Measurements from ENCODE around the gene LYRM1. TPM values are rescaled to one million over a fixed set of nuclear protein-coding genes. Genes with fewer than 3 reads are reported as not detected.

Gene LYRM1
- total RNA-seq, 2 donors from 2014 or later: 13.1 to 16.8 TPM

DNA sequence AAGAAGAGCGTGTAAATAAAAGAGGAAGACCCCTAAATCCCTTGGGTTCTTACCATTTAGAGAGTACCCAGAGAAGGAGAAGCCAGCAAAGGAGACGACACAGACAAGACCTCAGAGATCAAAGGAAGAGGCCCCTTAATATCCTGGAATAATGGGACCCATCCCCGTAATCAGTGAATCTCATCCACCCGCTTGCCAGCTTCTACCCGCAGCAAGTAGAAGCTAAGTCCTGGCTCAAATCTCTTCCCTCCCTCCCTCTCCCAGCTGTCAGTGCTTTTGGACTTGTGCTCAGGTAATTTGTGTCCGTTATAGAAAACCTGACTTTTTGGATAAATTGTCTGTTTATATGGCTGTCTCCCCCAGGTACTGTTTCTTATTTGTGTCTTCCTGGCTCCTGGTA lies 1.9 kb downstream of the LYRM1 start:
- H3K4me3 ChIP-seq (ENCODE audit: low read length): peak overlapping the region; percentile 86
- peaks cover 34% of the 10 kb centered on the region for H3K4me1 Mint-ChIP-seq

DNA sequence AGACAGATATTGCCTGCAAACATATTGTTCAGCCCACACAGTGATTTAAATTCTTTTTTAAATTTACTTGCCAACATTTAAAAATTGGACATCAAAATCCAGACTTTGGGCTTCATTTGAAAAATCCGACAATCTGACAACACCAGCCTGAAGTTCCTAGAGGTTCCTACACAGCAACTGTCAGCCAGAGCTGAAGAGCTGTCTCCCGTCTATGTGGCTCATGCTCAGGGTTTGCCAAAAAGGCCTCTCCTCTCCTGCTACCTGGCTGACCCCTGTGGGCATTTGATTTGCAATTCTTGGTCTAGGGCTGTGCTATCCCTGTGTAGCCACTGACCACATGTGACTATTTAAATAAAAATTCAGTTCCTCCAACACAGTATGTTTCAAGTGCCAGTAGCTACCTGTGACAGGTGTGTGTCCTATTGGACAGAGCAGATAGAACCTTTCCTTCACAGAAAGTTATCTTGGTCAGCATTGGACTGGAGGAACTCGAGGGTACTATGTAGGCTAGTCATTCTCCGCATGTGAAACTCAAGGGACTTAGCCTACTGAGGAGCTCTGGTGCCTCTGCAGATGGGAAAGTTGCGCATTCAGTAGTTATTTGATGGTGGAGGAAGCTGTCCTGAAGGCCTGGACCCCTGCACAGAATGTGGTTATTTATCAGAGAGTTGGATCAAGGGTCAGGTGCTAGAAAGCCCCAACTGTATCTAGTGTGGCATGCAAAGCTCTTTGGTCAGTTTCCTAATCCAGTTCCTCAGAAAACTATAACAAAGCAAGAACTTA lies 2.7 kb downstream of the LYRM1 start:
- H3K4me1 ChIP-seq (ENCODE audit: control insufficient read depth, insufficient read depth, low read length): peaks cover 3% of the 10 kb centered on the region
- no peak for TF ChIP-seq CTCF (conservative IDR thresholded peaks at IDR 0.05)
- Mint-ChIP-seq H3K27me3 (ENCODE audit: insufficient read depth) (no peaks in the 10 kb centered on the region), H3K27ac (no peak overlapping the region), H3K4me3 (no peak overlapping the region), H3K36me3 (ENCODE audit: low read depth) (peaks cover 3% of the 10 kb centered on the region), H3K9me3 (no peaks in the 10 kb centered on the region), H3K4me1 (peaks cover 26% of the 10 kb centered on the region)
- no peak overlapping the region for H3K9ac ChIP-seq (ENCODE audit: extremely low read depth, low read length, poor library complexity, severe bottlenecking)
- no peak overlapping the region for H3K27ac ChIP-seq (ENCODE audit: low read depth, low read length)
- H3K36me3 ChIP-seq (ENCODE audit: control insufficient read depth, insufficient read depth, low read length): no peaks in the 10 kb centered on the region
- DNase-seq: no peak
- 94 to 95% methylated on average over 5 of the region's 5 CpGs for WGBS, 2 experiments (ENCODE audit: insufficient coverage in 1 of 2, insufficient read length in 1 of 2)
- no peak overlapping the region for H3K4me3 ChIP-seq (ENCODE audit: low read length)
- no peaks in the 10 kb centered on the region for H3K9me3 ChIP-seq (ENCODE audit: control insufficient read depth, low read length)
- no peaks in the 10 kb centered on the region for H3K27me3 ChIP-seq (ENCODE audit: control insufficient read depth, insufficient read depth, low read length, poor library complexity, severe bottlenecking)

More for the DNA sequence above, 1.9 kb downstream of the LYRM1 start:
- Mint-ChIP-seq H3K4me3 (peak overlapping the region; percentile 78), H3K27ac (no peak overlapping the region), H3K27me3 (ENCODE audit: insufficient read depth) (no peaks in the 10 kb centered on the region), H3K36me3 (ENCODE audit: low read depth) (peaks cover 8% of the 10 kb centered on the region), H3K9me3 (no peaks in the 10 kb centered on the region)
- H3K27me3 ChIP-seq (ENCODE audit: control insufficient read depth, insufficient read depth, low read length, poor library complexity, severe bottlenecking): no peaks in the 10 kb centered on the region
- no peak for DNase-seq
- 94 to 97% methylated on average over 5 to 6 of the region's 6 CpGs for whole genome bisulfite sequencing, 2 experiments (ENCODE audit: insufficient coverage in 1 of 2, insufficient read length in 1 of 2)
- H3K36me3 ChIP-seq (ENCODE audit: control insufficient read depth, insufficient read depth, low read length): peaks cover 3% of the 10 kb centered on the region
- H3K9ac ChIP-seq (ENCODE audit: extremely low read depth, low read length, poor library complexity, severe bottlenecking): no peak overlapping the region
- TF ChIP-seq CTCF (conservative IDR thresholded peaks at IDR 0.05): no peak
- H3K27ac ChIP-seq (ENCODE audit: low read depth, low read length): no peak overlapping the region
- H3K4me1 ChIP-seq (ENCODE audit: control insufficient read depth, insufficient read depth, low read length): peaks cover 5% of the 10 kb centered on the region
- H3K9me3 ChIP-seq (ENCODE audit: control insufficient read depth, low read length): no peaks in the 10 kb centered on the region

- H3K27me3 Mint-ChIP-seq (ENCODE audit: insufficient read depth): no peaks in the 10 kb centered on the region
- no peak overlapping the region for H3K4me3 Mint-ChIP-seq
- Histone ChIP-seq H3K4me1 (ENCODE audit: control insufficient read depth, insufficient read depth, low read length) (no peaks in the 10 kb centered on the region), H3K36me3 (ENCODE audit: control insufficient read depth, insufficient read depth, low read length) (no peaks in the 10 kb centered on the region), H3K27ac (ENCODE audit: low read depth, low read length) (no peak overlapping the region), H3K9me3 (ENCODE audit: control insufficient read depth, low read length) (no peaks in the 10 kb centered on the region), H3K27me3 (ENCODE audit: control insufficient read depth, insufficient read depth, low read length, poor library complexity, severe bottlenecking) (no peaks in the 10 kb centered on the region), H3K4me3 (ENCODE audit: low read length) (no peak overlapping the region), H3K9ac (ENCODE audit: extremely low read depth, low read length, poor library complexity, severe bottlenecking) (no peak overlapping the region)
- TF ChIP-seq CTCF (conservative IDR thresholded peaks at IDR 0.05): no peak
- no peaks in the 10 kb centered on the region for H3K9me3 Mint-ChIP-seq
- 70 to 100% methylated on average over 1 to 4 of the region's 5 CpGs for WGBS, 2 experiments (ENCODE audit: insufficient coverage in 1 of 2, insufficient read length in 1 of 2)
- peaks cover 19% of the 10 kb centered on the region for H3K4me1 Mint-ChIP-seq
- no peak overlapping the region for H3K27ac Mint-ChIP-seq
- DNase-seq: no peak
- H3K36me3 Mint-ChIP-seq (ENCODE audit: low read depth): peaks cover 3% of the 10 kb centered on the region
Observed at GRCh38 chr16:20903899-20904506, 3.4 kb downstream of the LYRM1 start.

Data from endodermal cell (in vitro differentiated cells).